DOHH2 (cell line): Measurements from ENCODE around the gene ANKZF1.

ENCODE experiments used
- EZH2phosphoT487 ChIP-seq: fragments of 200-600 bp; sonication (generic); IDR thresholded peaks from 2 replicates; pipeline ENCODE4 v1.6.1; 2017; ENCODE audit warnings: borderline replicate concordance, mild to moderate bottlenecking, antibody characterized with exemption, low read length, moderate library complexity, mixed read lengths
- TF ChIP-seq, protein P1 (sequence below): fragments of 200-600 bp; sonication (generic); IDR thresholded peaks from one replicate; pipeline ENCODE4 v1.5.1; 2014; ENCODE audit warnings: antibody characterized with exemption, mild to moderate bottlenecking, low read depth, low read length; ENCODE audit not compliant: poor library complexity, severe bottlenecking

DNA sequence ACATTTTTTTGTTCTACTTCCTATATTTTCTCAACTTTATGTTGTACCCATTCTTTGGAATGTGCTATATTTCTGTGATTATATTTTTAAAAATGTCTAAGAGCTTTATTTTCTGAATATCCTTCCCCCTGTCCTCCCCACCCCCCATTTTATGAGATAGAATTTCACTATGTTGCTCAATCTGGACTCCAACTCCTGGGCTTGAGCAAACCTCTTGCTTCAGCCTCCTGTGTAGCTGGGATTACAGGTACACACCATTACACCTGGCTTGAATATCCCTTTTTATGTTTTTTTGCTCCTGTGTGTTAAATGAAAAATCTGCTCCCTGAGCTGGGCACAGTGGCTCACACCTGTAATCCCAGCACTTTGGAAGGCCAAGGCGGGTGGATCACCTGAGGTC is 32.2 kb upstream of the ANKZF1 start:
- TF ChIP-seq, protein P1, sequence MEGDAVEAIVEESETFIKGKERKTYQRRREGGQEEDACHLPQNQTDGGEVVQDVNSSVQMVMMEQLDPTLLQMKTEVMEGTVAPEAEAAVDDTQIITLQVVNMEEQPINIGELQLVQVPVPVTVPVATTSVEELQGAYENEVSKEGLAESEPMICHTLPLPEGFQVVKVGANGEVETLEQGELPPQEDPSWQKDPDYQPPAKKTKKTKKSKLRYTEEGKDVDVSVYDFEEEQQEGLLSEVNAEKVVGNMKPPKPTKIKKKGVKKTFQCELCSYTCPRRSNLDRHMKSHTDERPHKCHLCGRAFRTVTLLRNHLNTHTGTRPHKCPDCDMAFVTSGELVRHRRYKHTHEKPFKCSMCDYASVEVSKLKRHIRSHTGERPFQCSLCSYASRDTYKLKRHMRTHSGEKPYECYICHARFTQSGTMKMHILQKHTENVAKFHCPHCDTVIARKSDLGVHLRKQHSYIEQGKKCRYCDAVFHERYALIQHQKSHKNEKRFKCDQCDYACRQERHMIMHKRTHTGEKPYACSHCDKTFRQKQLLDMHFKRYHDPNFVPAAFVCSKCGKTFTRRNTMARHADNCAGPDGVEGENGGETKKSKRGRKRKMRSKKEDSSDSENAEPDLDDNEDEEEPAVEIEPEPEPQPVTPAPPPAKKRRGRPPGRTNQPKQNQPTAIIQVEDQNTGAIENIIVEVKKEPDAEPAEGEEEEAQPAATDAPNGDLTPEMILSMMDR = no peak
- TF ChIP-seq EZH2phosphoT487 = no peak
